Osteoblast (primary cell): ENCODE measurements around the gene SLC6A20. TPM values are rescaled to one million over a fixed set of nuclear protein-coding genes. Genes with fewer than 3 reads are reported as not detected.
A peak's percentile ranks its signal among the peaks of the same experiment; 100 is the strongest.

Experiments
- DNase-seq: peaks from one replicate; pipeline ENCODE4 v3.0.0; 2011; ENCODE audit warnings: low spot score, mixed read lengths; ENCODE audit not compliant: insufficient read length; ENCODE audit errors: missing footprints
- H2AFZ ChIP-seq: 2 replicates; pipeline ENCODE4 v1.6.0; 2011; ENCODE audit warnings: mild to moderate bottlenecking, low read length
- H3K27ac ChIP-seq: 2 replicates; pipeline ENCODE4 v1.5.1; 2011; ENCODE audit warnings: mild to moderate bottlenecking, low read depth, low read length, moderate library complexity
- H3K27me3 ChIP-seq: 2 replicates; pipeline ENCODE4 v1.6.0; 2012; ENCODE audit warnings: mild to moderate bottlenecking, control low read depth, inconsistent platforms, low read length, moderate library complexity; ENCODE audit not compliant: insufficient read depth
- H3K36me3 ChIP-seq: 2 replicates; pipeline ENCODE4 v1.5.1; 2011; ENCODE audit warnings: mild to moderate bottlenecking, low read length, control low read depth, moderate library complexity; ENCODE audit not compliant: insufficient read depth
- H3K4me1 ChIP-seq: 2 replicates; pipeline ENCODE4 v1.5.1; 2011; ENCODE audit warnings: mild to moderate bottlenecking, low read length, control low read depth, moderate library complexity; ENCODE audit not compliant: insufficient read depth
- H3K4me2 ChIP-seq: 2 replicates; pipeline ENCODE4 v1.6.0; 2011; ENCODE audit warnings: mild to moderate bottlenecking, low read length; ENCODE audit not compliant: insufficient read depth
- H3K4me3 ChIP-seq: fragments of 200-600 bp; sonication (generic); 3 replicates; pipeline ENCODE4 v1.5.1; 2012; ENCODE audit warnings: mild to moderate bottlenecking, low read length, inconsistent platforms; ENCODE audit not compliant: insufficient read depth
- H3K79me2 ChIP-seq: 2 replicates; pipeline ENCODE4 v1.6.0; 2012; ENCODE audit warnings: mild to moderate bottlenecking, low read length, control low read depth, inconsistent platforms; ENCODE audit not compliant: insufficient read depth
- H3K9me3 ChIP-seq: 2 replicates; pipeline ENCODE4 v1.5.1; 2011; ENCODE audit warnings: low read depth, low read length, control low read depth
- H4K20me1 ChIP-seq: 2 replicates; pipeline ENCODE4 v1.6.0; 2012; ENCODE audit warnings: mild to moderate bottlenecking, low read length, control low read depth; ENCODE audit not compliant: insufficient read depth
- total RNA-seq: library from RNA; depleted of rRNA; stranded (reverse); fragments of >200 nt; gene quantifications from 2 replicates; pipeline ENCODE4 v1.2.3, GENCODE V29; 2012
- TF ChIP-seq, protein P1 (sequence below): IDR thresholded peaks from 2 replicates; pipeline ENCODE4 v1.5.1; 2011; ENCODE audit warnings: mild to moderate bottlenecking, low read depth, low read length, moderate library complexity; ENCODE audit errors: extremely low read depth

SLC6A20 gene
- total RNA-seq, 1 donor = not detected

DNA sequence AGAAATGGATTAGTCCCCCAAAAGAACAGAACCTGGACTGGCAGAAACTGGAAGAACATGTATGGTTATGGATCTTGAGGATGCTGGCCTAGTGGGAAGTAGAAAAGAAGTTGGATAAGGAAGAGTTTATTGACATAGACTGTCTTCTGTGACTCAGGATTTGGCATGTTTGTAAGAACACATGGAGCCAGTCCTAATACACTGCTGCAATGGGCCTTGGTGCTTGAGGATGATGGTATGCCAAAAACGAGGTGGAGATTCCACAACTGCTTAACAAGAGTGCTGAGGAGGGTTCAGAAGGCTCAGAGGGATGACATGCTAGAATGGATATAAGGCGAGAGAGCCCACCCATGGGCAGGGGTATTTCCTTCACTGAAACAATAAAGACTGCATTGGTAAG, 23.2 kb upstream of the SLC6A20 start:
- no peaks in the 10 kb centered on the region for H3K9me3 ChIP-seq
- no peaks in the 10 kb centered on the region for H3K79me2 ChIP-seq
- TF ChIP-seq, protein P1, sequence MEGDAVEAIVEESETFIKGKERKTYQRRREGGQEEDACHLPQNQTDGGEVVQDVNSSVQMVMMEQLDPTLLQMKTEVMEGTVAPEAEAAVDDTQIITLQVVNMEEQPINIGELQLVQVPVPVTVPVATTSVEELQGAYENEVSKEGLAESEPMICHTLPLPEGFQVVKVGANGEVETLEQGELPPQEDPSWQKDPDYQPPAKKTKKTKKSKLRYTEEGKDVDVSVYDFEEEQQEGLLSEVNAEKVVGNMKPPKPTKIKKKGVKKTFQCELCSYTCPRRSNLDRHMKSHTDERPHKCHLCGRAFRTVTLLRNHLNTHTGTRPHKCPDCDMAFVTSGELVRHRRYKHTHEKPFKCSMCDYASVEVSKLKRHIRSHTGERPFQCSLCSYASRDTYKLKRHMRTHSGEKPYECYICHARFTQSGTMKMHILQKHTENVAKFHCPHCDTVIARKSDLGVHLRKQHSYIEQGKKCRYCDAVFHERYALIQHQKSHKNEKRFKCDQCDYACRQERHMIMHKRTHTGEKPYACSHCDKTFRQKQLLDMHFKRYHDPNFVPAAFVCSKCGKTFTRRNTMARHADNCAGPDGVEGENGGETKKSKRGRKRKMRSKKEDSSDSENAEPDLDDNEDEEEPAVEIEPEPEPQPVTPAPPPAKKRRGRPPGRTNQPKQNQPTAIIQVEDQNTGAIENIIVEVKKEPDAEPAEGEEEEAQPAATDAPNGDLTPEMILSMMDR = no peak
- no peak overlapping the region for H3K4me2 ChIP-seq
- no peak overlapping the region for H3K27ac ChIP-seq
- peaks cover 18% of the 10 kb centered on the region for H3K4me1 ChIP-seq
- no peak overlapping the region for H2AFZ ChIP-seq
- H3K4me3 ChIP-seq = no peak overlapping the region
- H3K36me3 ChIP-seq = peaks cover 4% of the 10 kb centered on the region
- DNase-seq = no peak
- no peaks in the 10 kb centered on the region for H4K20me1 ChIP-seq
- no peaks in the 10 kb centered on the region for H3K27me3 ChIP-seq

DNA sequence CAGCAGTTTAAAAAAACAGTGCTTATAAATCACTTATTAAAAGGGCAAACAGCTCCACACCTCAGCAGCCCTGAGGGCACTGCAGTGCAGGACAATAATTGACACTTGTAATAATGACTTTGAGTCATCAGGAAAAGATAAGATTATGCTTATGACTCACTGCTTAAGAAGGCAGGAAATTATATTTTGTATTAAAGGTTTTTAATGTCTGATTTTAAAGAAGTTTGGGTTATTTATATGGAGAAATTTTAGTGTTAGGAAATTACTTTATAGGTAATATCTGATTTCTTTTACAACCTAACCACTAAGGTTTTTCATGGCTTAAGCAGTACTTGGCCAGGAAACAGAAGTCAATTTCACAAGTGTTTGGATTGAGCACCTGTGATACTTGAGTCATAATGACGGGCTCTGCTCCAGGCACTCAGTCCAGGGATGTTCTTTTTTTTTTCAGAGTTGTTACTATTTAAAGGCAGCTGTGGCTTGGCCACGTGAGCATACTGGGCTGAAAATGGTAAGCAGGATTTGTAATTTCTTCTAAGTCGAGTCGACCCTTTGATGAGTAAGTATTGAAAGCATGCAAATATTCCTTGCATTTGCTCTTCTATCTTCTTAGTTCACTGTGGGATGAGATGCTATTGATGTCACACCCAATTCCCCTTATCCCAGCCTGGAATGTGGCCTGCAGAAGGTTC, 21.6 kb upstream of the SLC6A20 start:
- Histone ChIP-seq H3K4me2 (peak overlapping the region; percentile 8), H3K9me3 (no peaks in the 10 kb centered on the region), H3K79me2 (no peaks in the 10 kb centered on the region), H3K27me3 (no peaks in the 10 kb centered on the region), H3K27ac (no peak overlapping the region), H2AFZ (no peak overlapping the region), H3K4me1 (peaks cover 18% of the 10 kb centered on the region), H3K4me3 (no peak overlapping the region), H4K20me1 (no peaks in the 10 kb centered on the region), H3K36me3 (no peaks in the 10 kb centered on the region)
- peak; percentile 56 for DNase-seq
- TF ChIP-seq, protein P1 = no peak

DNA sequence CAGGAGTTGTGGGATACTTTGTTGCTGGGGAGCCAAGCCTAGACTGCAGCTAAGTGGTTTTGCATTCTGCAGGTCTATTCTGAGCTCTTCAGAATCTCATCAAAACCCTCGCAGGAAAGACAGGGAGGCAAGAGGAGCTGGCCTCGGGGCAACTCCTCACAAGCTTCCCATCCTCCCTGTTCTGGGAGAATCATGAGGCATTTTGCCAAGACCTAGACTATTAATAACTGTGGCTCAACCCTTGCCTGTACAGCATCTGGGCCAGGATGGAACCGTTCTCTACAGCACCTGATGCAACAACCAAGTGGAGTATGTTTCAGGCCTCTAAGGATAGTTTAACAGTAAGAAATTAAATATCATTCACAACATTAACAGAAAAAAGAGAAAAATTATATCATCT, 20.2 kb upstream of the SLC6A20 start:
- H2AFZ ChIP-seq = no peak overlapping the region
- no peaks in the 10 kb centered on the region for H3K27me3 ChIP-seq
- H3K4me3 ChIP-seq = no peak overlapping the region
- H3K4me1 ChIP-seq = peaks cover 18% of the 10 kb centered on the region
- no peaks in the 10 kb centered on the region for H3K9me3 ChIP-seq
- no peak overlapping the region for H3K27ac ChIP-seq
- H4K20me1 ChIP-seq = no peaks in the 10 kb centered on the region
- no peak overlapping the region for H3K4me2 ChIP-seq
- peak; percentile 49 for DNase-seq
- no peaks in the 10 kb centered on the region for H3K36me3 ChIP-seq
- no peaks in the 10 kb centered on the region for H3K79me2 ChIP-seq
- TF ChIP-seq, protein P1 = no peak

DNA sequence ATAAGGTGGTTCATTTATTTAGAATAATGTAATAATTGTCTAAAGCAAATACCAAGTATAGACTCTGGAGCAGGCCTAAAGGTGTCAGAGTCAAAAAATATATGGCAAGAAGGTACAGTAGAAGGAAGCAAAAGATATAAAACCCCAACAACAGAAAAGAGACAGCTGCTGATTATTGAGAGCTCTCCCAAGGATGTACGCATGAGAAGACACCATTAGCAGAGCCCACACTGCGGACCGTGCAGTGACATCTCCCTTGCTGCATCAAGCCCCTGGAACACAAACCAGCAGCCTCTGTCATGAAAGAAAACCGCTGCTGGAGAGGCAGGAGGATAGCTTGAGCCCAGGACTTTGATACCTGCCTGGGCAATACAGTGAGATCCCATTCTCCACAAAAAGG, 18.0 kb upstream of the SLC6A20 start:
- Histone ChIP-seq H3K79me2 (no peaks in the 10 kb centered on the region), H3K9me3 (no peaks in the 10 kb centered on the region), H3K27ac (no peak overlapping the region), H3K4me1 (peaks cover 18% of the 10 kb centered on the region), H3K27me3 (no peaks in the 10 kb centered on the region), H3K4me3 (no peak overlapping the region), H3K4me2 (no peak overlapping the region), H3K36me3 (no peaks in the 10 kb centered on the region), H4K20me1 (no peaks in the 10 kb centered on the region), H2AFZ (no peak overlapping the region)
- TF ChIP-seq, protein P1 = no peak
- DNase-seq = no peak
